Endothelial cell of umbilical vein (primary cell): Measurements from ENCODE around the gene ATXN1.

Source experiments
- EZH2 ChIP-seq: IDR thresholded peaks from 2 replicates; pipeline ENCODE4 v1.6.1; 2012; ENCODE audit warnings: borderline replicate concordance, low read depth, mild to moderate bottlenecking, moderate library complexity, low read length, inconsistent platforms; ENCODE audit not compliant: severe bottlenecking
- GATA2 ChIP-seq: IDR thresholded peaks from 2 replicates; pipeline ENCODE4 v1.7.0; 2011; ENCODE audit warnings: low read depth, mild to moderate bottlenecking, moderate library complexity, mixed read lengths, low read length; ENCODE audit not compliant: insufficient read length, insufficient read depth
- JUN ChIP-seq: IDR thresholded peaks from 2 replicates; pipeline ENCODE4 v1.6.1; 2011; ENCODE audit warnings: borderline replicate concordance, low read depth; ENCODE audit not compliant: insufficient read length, insufficient read depth
- POLR2A ChIP-seq: IDR thresholded peaks from 2 replicates; pipeline ENCODE4 v1.6.1; 2012; ENCODE audit warnings: low read depth, mild to moderate bottlenecking, control low read depth, low read length
- POLR2AphosphoS5 ChIP-seq: IDR thresholded peaks from 2 replicates; pipeline ENCODE4 v1.6.1; 2012; ENCODE audit warnings: low read depth, mild to moderate bottlenecking, control low read depth, low read length, moderate library complexity; ENCODE audit not compliant: insufficient read depth
- TF ChIP-seq, protein P1 (sequence below), 2 donors: IDR thresholded peaks; 1 replicate in 1 of 2; 2 replicates in 1 of 2; pipeline ENCODE4 v1.5.1; 2011; ENCODE audit warnings: low read length in 2 of 2, mild to moderate bottlenecking in 2 of 2, moderate library complexity in 2 of 2, control low read depth in 1 of 2, inconsistent platforms in 1 of 2, low read depth in 1 of 2; ENCODE audit not compliant: insufficient read depth in 1 of 2; ENCODE audit errors: extremely low read depth in 1 of 2

DNA sequence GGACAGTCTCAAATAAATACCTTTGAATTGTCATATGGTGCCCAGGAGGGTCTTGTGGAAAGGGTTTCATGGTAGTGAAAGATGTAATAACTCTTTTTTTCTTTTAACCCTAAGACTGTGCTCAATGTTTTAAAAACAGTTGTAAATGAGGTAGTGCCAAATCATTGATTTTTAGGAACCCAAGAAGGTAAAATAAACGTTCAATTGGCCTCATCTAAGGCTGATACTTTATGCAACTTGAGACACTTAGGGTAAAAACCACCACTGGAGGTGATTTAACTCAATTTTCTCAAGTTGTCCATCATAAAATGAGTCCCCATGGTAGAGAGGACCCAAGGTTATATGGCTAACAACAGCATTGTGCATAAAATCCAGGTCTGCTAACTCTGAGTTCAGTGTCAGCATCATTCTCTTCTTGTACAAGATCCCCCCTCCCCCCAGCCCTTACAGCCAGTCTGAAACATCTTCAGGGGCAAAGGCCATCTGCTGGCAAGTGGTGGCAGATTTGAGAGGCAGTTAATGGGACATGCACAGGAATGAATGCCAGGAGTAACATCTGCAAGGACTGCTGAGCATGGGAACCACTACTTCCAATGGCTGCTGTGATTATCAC lies 278.5 kb downstream of the ATXN1 start:
- TF ChIP-seq POLR2A (no peak), GATA2 (no peak), POLR2AphosphoS5 (no peak), JUN (no peak), EZH2 (no peak)
- TF ChIP-seq, protein P1, sequence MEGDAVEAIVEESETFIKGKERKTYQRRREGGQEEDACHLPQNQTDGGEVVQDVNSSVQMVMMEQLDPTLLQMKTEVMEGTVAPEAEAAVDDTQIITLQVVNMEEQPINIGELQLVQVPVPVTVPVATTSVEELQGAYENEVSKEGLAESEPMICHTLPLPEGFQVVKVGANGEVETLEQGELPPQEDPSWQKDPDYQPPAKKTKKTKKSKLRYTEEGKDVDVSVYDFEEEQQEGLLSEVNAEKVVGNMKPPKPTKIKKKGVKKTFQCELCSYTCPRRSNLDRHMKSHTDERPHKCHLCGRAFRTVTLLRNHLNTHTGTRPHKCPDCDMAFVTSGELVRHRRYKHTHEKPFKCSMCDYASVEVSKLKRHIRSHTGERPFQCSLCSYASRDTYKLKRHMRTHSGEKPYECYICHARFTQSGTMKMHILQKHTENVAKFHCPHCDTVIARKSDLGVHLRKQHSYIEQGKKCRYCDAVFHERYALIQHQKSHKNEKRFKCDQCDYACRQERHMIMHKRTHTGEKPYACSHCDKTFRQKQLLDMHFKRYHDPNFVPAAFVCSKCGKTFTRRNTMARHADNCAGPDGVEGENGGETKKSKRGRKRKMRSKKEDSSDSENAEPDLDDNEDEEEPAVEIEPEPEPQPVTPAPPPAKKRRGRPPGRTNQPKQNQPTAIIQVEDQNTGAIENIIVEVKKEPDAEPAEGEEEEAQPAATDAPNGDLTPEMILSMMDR (IDR thresholded peaks at IDR 0.05; ENCODE audit: extremely low read depth in 1 of 2, insufficient read depth in 1 of 2, low read depth in 1 of 2, low read length in 2 of 2) = no peak
